ENCODE data around the gene LMNTD2.

DNA sequence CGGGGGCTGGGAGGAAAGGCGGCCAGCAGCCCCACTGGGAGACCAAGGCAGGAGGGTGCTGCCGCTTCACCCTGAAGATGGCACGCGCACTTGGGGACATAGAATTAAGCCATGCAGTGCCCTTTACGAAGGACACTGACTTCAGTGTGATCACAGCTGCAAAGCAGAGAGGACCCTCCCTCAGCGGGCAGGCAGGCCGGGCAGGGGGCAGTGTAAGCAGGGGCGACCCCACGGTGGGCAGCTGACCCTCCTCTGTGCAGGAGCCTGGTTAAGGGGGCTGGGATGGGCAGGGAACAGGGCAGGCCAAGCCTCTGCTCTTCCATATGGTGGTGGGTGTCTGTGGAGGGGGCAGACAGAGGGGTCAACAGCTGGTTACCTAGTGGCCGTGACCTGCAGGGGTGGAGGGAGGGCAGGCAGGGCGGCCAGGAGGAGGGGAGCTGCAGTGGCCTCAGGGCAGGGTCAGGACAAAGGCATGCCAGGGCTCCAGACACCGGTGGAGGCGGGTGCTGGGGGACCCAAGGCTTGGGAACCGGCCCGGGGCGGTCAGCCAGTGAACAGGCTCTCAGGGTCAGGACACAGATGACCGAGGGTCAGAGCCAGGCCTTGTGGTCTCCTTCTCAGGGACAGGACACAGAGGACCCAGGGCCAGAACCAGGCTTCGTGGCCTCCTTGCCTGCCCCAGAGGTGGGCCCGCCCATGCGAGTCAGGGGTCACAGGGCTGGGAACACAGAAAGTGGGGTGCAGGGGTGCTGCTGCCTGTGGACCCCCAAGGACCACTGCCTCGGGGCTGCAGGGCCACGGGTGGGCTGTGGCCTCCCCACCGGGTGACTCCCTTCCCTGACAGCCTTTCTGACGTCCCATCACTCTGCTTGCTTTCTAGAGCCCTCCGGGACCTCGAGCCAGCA lies 7.2 kb downstream of the LMNTD2 start:
- TF ChIP-seq, protein P1, sequence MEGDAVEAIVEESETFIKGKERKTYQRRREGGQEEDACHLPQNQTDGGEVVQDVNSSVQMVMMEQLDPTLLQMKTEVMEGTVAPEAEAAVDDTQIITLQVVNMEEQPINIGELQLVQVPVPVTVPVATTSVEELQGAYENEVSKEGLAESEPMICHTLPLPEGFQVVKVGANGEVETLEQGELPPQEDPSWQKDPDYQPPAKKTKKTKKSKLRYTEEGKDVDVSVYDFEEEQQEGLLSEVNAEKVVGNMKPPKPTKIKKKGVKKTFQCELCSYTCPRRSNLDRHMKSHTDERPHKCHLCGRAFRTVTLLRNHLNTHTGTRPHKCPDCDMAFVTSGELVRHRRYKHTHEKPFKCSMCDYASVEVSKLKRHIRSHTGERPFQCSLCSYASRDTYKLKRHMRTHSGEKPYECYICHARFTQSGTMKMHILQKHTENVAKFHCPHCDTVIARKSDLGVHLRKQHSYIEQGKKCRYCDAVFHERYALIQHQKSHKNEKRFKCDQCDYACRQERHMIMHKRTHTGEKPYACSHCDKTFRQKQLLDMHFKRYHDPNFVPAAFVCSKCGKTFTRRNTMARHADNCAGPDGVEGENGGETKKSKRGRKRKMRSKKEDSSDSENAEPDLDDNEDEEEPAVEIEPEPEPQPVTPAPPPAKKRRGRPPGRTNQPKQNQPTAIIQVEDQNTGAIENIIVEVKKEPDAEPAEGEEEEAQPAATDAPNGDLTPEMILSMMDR (IDR thresholded peaks at IDR 0.05; ENCODE audit: insufficient read depth, low read length): no peak
- no peak for TF ChIP-seq POLR2AphosphoS5 (IDR thresholded peaks at IDR 0.05; ENCODE audit: low read depth)
